Measurements from ENCODE around the gene SH3GL1. TPM values are rescaled to one million over a fixed set of nuclear protein-coding genes. Genes with fewer than 3 reads are reported as not detected.

Gene SH3GL1
- total and polyA plus RNA-seq, 10 donors: 26.1 to 77.4 (median 42.1) TPM

DNA sequence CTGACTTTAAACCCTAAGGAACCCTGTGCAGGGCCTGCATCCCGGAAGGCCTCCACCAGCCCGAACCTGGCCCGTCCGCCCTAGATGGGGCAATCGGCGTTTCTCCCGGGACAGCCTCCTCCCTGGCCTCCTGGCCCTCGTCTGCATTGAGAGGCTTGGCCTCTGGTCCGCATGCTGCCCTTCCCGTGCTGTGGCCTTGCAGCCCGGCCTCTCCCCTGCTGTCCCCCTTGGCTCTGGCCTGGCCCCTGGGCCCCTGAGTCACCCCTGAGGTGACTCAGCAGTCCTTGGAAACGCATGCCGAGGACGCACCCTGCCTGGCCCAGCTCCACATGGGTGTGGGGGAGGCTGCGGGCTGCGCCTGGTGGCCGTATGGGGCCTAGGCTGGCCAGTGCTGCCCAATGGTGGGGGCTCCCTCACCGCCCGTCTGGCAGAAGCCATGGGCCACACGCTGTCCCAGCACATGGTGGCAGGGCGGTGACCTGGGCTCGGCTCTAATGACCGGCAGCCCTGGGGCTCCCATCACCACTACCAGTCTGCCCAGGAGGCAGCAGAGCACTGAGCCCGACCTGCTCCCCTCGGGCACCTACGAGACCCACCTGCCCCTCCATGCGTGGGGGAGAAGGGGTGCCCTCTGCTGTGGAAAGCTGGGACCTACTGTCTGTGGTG lies 25.7 kb downstream of the SH3GL1 start:
- DNase-seq: no peak
- TF ChIP-seq, protein P1, sequence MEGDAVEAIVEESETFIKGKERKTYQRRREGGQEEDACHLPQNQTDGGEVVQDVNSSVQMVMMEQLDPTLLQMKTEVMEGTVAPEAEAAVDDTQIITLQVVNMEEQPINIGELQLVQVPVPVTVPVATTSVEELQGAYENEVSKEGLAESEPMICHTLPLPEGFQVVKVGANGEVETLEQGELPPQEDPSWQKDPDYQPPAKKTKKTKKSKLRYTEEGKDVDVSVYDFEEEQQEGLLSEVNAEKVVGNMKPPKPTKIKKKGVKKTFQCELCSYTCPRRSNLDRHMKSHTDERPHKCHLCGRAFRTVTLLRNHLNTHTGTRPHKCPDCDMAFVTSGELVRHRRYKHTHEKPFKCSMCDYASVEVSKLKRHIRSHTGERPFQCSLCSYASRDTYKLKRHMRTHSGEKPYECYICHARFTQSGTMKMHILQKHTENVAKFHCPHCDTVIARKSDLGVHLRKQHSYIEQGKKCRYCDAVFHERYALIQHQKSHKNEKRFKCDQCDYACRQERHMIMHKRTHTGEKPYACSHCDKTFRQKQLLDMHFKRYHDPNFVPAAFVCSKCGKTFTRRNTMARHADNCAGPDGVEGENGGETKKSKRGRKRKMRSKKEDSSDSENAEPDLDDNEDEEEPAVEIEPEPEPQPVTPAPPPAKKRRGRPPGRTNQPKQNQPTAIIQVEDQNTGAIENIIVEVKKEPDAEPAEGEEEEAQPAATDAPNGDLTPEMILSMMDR (IDR thresholded peaks at IDR 0.05 in 8 of 11, conservative IDR thresholded peaks at IDR 0.05 in 3 of 11): peak in 3 of 11 experiments; percentile 10 to 31 (median 25)
- TF ChIP-seq POLR2AphosphoS5 (IDR thresholded peaks at IDR 0.05) (peak; percentile 63 to 88 (median 72)), POLR2A (IDR thresholded peaks at IDR 0.05) (no peak)
- intact Hi-C loops (cut with DNase I; ENCODE audit: low total_unique reads): no loop called here
- Histone ChIP-seq H3K4me3 (peak overlapping the region in 1 of 8 donors; percentile 44), H3K27ac (peak overlapping the region; percentile 37 to 92 (median 85)), H3K27me3 (replicated peaks in 1 of 7) (no peaks in the 10 kb centered on the region), H3K4me1 (peaks cover 91 to 100% (median 100%) of the 10 kb centered on the region in 6 donors), H3K36me3 (peaks cover 0 to 47% (median 2%) of the 10 kb centered on the region in 6 donors), H3K9me3 (no peaks in the 10 kb centered on the region)
- 46 to 66% (median 48%) methylated on average over 8 to 27 of the region's 27 CpGs for WGBS, 5 donors

DNA sequence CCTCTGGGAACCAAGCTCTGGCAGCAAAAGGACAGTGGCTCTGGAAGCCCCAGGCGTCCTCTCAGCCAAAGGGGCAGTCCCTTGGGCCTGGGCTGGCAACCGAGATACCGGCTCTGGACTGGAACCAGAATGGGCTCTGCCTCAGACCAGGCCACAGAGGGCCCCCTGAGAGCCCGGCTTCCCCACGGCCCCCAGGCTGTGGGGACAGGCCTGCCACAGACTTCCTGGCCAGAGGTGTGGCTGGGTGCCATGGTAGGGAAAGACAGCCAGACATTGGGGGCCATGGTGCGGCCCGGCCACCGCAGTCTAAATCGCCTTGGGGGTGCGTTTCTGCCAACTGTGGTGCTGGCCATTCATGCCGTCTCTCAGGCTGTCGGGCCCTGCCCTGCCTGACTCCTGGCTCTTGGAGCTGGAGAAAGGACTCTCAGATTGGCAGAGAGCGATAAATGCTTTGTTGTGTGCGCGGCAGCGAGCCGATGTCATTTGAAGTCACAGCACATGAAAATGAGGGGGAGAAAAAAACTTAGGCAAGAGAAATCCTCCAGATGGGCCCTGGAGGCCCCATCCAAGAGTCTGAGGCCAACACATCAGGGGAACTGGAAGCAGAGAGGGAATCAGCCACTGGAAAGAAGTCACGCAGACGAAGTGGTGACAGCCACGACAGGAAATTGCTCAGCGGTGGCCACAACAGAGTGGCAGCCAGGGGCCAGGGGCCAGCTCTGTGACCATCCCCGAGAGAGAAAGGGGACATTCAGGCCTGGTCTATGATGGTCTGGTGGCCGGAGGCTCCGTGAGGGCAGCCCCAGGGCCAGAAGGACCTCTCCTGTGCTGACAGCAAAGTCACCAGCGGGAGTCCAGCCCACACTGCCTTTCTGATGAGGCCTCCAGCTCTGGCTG lies 26.5 kb downstream of the SH3GL1 start:
- peak overlapping the region in 1 of 8 donors; percentile 44 for H3K4me3 ChIP-seq
- H3K36me3 ChIP-seq: peaks cover 0 to 47% (median 2%) of the 10 kb centered on the region in 6 donors
- WGBS, 5 donors: 52 to 68% (median 56%) methylated on average over 17 to 25 of the region's 25 CpGs
- no peak for TF ChIP-seq POLR2A (IDR thresholded peaks at IDR 0.05)
- TF ChIP-seq POLR2AphosphoS5 (IDR thresholded peaks at IDR 0.05): peak in 1 of 3 donors; percentile 11
- TF ChIP-seq, protein P1 (IDR thresholded peaks at IDR 0.05 in 8 of 11, conservative IDR thresholded peaks at IDR 0.05 in 3 of 11): no peak
- no peaks in the 10 kb centered on the region for H3K27me3 ChIP-seq (replicated peaks in 1 of 7)
- H3K4me1 ChIP-seq: peaks cover 91 to 100% (median 100%) of the 10 kb centered on the region in 6 donors
- DNase-seq: no peak
- peak overlapping the region; percentile 37 to 92 (median 85) for H3K27ac ChIP-seq
- intact Hi-C loops (cut with DNase I; ENCODE audit: low total_unique reads): no loop called here
- no peaks in the 10 kb centered on the region for H3K9me3 ChIP-seq

DNA sequence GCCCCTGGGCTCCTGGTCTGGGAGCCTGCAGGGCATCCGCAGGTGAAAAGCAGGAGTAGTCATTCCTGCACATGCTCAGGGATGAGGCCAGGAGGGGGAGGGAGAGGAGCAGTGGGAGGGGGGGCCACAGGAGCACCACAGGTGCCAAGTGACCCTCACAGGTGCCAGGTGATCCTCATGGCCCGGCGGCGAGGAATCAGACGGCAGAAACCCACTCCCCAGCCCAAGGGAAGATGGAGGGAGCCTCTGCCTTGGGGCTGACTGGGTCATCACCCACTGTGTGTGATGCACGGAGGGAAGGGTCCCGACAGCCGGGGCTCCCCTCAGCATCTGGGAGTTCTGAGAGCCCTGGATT lies 27.4 kb downstream of the SH3GL1 start:
- peak overlapping the region; percentile 37 to 92 (median 85) for H3K27ac ChIP-seq
- H3K36me3 ChIP-seq: peaks cover 0 to 40% (median 2%) of the 10 kb centered on the region in 6 donors
- TF ChIP-seq, protein P1 (IDR thresholded peaks at IDR 0.05 in 8 of 11, conservative IDR thresholded peaks at IDR 0.05 in 3 of 11): no peak
- no peak for TF ChIP-seq POLR2AphosphoS5 (IDR thresholded peaks at IDR 0.05)
- TF ChIP-seq POLR2A (IDR thresholded peaks at IDR 0.05): no peak
- WGBS, 5 donors: 78 to 95% (median 93%) methylated on average over 4 to 8 of the region's 8 CpGs
- H3K4me3 ChIP-seq: no peak overlapping the region
- no peaks in the 10 kb centered on the region for H3K27me3 ChIP-seq (replicated peaks in 1 of 7)
- H3K9me3 ChIP-seq: no peaks in the 10 kb centered on the region
- peaks cover 95 to 100% (median 100%) of the 10 kb centered on the region in 6 donors for H3K4me1 ChIP-seq
- DNase-seq: no peak
- intact Hi-C loops (cut with DNase I; ENCODE audit: low total_unique reads): no loop called here

Measured in spleen (tissue), 11 donors.